ENCODE results near the gene CCDC149.

The CCDC149 gene

DNA sequence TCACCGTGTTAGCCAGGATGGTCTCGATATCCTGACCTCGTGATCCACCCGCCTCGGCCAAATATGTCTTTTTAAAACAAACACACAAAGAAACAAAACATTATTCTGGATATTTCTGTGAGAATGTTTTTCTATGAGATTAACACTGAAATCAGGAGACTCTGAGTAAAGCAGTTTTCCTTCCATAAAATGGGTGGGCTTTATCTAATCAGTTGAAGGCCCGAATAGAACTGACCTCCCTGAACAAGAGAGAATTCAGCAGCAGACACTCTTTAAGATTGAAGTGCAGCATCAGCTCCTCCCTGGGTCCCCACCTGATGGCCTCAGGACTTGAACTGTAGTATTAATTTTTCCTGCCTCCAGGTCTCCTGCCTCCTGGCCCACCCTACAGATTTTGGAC is 139.9 kb downstream of the CCDC149 start:
- no peak for ATAC-seq

DNA sequence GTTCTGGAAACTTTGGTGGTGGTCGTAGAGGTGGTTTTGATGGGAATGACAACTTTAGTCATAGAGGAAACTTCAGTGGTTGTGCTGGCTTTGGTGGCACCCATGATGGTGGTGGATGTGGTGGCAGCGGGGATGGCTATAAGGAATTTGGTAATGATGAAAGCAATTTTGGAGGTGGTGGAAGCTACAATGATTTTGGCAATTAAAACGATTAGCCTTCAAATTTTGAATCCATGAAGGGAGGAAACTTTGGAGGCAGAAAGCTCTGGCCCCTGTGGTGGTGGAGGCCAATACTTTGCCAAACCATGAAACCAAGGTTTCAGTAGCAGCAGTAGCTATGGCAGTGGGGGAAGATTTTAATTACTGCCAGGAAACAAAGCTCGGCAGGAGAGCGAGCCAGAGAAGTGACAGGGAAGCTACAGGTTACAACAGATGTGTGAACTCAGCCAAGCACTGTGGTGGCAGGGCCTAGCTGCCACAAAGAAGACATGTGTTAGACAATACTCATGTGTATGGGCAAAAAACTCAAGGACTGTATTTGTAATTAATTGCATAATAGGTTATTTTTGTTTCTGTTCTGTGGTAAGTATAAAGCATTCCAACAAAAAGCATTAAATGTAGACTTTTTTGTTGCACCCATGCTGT is 140.7 kb downstream of the CCDC149 start:
- no peak for ATAC-seq

DNA sequence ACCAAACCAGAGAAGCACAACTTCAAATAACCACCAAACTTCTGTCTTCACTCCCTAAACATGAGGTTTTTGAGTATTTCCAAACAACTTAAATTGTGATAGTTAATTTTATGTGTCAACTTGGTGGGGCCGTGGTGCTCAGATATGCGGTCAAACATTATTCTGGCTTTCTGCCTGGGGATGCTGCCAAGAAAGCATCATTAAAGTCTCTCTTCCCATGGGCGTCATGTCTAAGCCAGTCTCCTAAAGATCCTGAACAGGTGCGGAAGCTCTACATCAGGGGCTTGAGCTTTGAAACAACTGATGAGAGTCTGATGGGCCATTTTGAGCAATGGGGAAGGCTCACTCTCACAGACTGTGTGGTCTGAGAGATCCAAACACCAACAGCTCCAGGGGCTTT is 141.6 kb downstream of the CCDC149 start:
- no peak for ATAC-seq

DNA sequence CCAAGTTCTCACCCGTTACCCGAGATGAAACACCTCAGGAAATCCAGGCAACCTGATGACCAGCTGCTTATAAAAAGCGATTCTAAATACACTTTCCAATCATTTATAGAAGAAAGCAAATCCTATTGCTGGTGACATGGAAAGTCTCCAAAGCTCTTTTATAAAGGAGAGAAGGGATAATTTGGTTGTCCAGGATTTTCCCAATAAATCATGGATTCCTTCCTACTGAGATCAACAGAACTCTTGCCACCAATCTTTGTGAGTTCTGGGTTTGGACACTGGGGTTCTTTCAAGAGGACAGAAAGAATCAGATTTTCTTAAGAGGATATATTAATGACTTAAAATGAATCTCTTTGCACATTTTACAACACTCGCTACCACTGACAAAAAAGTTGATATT is 142.2 kb downstream of the CCDC149 start:
- no peak for ATAC-seq

DNA sequence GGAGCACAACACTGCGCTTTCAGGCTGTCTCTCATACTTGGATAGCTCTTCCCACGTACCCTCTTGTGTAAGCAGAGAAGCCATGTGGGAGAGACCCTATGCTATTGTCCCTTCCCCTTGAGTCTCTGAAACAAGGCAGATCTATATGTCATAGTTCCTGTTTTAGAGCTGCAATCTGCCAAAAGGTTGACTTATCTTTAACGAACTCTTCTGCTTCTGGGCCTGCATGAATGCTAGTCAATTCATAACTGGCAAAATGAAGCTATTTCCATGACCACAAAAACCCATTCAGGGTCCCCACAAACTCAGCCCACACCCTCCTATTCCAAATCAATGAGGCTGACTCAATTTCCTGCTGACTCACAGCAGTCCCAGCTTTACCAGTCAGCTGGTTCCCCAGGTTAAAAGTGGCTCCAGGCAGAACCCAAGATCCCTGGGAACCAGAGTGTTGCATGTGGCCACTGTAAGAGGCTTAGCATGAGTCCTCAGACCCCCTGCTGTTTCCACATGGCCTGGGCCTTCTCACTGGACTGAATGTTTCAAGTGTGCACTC is 142.7 kb downstream of the CCDC149 start:
- ATAC-seq, result no peak

DNA sequence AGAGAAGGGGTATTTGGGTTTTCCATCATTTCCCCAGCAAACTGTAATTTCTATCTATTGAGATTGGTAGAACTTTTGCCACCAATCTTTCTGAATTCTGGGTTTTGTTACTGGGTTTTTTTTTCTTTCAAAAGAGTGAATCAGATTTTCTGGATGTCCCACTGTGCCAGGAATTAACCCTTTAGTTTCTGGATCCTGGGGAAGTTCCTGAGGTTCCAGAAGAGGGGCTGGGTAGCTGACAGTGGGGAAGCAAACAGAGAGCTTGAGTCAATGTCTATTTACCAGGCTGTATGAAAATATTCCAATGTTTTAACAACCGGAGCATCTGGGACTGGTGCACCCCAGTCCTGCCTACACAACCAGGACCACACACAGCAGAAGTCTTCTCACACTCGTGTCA is 143.3 kb downstream of the CCDC149 start:
- ATAC-seq, result no peak

DNA sequence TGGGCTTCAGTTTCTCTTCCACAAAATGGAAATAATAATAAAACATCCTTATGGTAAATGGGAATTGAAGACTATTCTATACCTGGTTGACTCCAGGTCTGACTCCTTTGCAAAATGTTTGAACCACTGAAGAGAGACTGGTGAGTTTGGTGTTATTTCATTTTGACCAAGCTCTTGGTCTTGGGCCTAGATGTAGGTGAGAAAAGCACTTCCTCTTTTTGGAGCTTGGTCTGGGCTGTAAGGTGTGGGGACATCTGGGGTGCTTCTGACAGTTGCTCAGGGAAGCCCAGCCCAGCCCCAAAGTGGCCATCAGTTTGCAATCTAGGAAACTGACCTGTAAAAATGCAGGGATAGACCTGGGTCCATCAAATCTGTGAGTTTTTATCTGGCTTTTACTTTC is 144.2 kb downstream of the CCDC149 start:
- ATAC-seq, result no peak

DNA sequence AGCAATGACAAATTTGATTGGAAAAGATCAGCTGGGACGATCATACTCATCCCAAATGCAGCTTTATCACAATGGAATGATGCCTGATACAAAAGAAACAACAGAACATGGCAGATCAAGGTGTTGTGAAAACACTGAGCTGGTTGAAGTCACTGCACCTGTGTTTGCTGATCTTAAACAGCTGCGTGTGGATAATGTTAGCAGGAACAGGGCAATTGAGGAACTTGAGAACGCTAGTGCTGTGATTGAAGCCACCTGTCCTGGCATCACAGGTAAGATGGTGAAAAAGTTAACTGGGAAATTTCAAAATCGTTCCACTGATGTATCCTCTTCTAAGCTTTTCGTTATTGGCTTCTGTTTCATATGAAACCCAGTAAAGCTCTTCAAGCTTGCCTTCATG is 144.8 kb downstream of the CCDC149 start:
- no peak for ATAC-seq

DNA sequence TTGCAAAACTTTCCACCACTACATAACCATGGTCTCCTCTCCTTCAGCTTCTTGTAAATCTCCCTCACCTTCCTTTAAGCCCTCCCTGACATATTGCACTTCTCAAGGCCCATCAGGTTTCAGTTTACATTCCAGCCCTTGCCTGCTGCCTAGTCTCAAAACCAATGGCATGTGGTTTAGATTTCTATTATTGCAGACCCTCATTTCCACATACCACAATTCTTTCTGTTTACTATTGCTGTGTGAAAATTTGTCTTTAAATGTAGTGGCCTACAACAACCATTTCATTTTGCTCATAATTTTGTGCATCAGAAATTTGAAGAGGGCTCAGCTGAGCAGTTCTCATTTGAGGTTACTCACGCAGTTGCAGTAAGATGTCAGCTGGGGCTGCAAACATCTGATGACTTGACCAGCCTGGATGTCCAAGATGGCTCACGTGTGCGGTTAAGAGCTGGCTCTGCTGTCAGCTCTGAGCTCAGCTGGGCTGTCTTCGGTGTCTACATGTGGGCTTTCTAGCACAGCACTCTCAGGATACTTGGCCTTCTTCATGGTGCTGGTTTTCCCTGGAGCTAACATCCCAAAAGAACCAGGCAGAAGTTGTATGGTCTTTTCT is 147.4 kb downstream of the CCDC149 start:
- ATAC-seq, result no peak

DNA sequence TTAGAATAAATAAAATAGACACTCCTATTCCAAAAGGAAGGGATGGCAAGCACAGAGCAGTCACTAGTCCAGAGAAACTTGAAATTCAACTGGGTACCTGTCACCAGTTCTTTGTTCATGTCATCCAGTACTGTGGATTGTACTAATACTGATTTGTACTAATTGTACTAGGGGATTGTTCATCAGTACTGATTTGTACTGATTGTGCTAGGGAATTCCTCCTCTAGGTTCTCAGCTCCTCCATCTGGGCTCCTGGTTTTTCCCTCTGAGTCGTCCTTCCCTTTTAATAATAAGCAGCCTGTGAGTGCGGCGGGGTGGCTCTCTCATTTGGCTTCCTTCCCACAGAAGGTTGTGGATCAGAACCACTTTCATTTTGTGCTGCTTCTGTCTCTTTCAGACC is 148.5 kb downstream of the CCDC149 start:
- ATAC-seq, result no peak

DNA sequence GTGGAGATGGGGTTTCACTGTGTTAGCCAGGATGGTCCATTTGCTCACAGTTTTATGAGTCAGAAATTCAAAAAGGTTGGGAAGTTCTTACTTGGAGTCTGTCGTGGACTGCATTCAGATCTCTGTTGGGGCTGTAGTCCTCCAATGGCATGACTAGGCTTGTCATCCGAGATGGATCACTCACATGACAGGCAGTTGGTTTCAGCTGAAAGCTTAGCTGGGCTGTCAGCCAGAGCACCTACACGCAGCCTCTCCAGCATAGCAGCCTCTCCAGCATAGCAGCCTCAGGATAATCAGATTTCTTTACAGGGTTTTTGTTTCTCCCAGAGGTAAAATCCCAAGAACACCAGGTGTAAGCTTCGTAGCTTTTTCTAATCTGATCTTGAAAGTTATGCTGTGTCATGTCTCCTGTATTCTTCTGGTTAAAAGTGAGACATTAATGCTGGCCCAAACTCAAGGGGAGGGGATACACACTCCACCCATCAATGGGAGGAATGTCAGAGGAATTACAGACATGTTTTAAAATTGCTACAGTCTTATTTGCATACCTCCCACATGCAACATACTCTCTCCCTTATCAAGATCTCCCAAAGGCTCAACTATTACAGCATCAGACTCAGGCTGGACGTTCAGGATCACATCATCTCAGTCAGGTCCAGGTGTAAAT is 149.1 kb downstream of the CCDC149 start:
- no peak for ATAC-seq
